Eye (tissue), 1 donor: ENCODE measurements around the gene CHRNA4.

Experiments used
- DNase-seq: peaks from one replicate; pipeline ENCODE4 v3.0.0-alpha.2; 2015

Gene CHRNA4

GRCh38 chr20:63331741-63332400 lies 29.3 kb downstream of the CHRNA4 start:
- DNase-seq = no peak

GRCh38 chr20:63330940-63331339 lies 30.2 kb downstream of the CHRNA4 start:
- no peak for DNase-seq

- DNase-seq = no peak
These were observed 30.9 kb downstream of the CHRNA4 start for GRCh38 chr20:63330084-63330760.

DNA sequence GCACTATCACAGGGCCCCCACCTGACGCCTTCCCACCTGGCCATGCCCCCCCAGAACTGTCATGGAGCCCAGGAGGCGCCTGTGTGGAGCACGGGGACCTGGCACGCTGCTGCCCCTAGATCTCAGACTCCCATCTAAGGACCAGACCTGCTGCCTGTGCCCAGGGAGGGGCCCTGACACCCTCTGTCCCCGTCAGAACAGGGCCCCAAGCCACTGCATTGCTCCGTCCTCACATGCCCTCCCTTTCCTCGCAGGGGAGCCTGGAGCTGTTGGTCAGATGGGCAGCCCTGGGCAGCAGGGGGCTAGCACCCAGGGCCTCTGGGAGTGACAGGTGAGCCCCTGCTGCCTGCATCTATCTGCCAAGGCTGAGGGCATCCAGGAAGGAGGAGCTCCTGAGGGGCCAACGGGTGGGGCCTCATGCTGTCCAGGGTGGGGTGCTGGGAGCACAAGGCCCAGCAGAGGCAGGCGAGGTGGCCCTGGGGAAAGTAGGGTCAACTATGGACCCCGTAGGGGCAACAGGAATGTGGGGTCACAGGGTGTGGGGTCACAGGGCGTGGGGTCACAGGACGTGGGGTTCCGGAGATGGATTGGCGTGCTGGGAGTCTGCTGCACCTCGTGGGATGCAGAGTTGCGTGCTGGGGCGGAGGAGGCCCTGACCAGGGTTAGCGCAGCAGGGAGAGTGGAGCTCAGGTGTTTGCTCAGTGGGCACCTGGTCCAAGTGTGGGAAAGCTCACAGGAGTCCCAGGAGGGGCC lies 31.6 kb downstream of the CHRNA4 start:
- no peak for DNase-seq

DNA sequence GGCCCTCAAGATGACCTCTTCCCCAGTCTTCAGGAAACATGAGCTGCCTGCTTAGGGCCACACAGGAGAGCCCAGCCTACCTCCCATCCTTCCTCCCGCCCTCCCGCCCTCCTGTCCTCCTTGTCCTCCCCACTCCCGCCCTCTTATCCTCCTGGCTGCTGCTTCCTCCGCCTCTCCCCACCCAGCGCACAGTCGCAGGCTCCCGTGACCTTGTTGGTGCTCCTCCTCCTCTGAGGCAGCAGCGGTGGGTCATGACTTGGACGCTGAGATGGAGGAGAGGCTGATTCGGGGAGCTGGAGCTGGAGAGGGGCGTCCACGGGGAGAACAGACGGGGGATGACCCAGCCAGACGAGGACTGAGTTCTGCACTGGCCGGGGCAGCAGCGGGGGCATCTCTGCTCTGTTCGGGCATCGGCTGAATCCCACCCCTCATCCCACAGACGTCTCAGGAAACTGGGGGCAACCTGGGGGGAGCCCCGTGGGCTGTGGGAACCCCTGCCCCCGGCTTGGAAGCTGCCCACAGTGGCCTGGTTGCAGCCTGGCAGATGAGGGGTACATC lies 32.4 kb downstream of the CHRNA4 start:
- DNase-seq = no peak

- DNase-seq = no peak
These were observed 33.0 kb downstream of the CHRNA4 start for GRCh38 chr20:63328026-63328700.

GRCh38 chr20:63327231-63327745 lies 33.9 kb downstream of the CHRNA4 start:
- no peak for DNase-seq

DNA sequence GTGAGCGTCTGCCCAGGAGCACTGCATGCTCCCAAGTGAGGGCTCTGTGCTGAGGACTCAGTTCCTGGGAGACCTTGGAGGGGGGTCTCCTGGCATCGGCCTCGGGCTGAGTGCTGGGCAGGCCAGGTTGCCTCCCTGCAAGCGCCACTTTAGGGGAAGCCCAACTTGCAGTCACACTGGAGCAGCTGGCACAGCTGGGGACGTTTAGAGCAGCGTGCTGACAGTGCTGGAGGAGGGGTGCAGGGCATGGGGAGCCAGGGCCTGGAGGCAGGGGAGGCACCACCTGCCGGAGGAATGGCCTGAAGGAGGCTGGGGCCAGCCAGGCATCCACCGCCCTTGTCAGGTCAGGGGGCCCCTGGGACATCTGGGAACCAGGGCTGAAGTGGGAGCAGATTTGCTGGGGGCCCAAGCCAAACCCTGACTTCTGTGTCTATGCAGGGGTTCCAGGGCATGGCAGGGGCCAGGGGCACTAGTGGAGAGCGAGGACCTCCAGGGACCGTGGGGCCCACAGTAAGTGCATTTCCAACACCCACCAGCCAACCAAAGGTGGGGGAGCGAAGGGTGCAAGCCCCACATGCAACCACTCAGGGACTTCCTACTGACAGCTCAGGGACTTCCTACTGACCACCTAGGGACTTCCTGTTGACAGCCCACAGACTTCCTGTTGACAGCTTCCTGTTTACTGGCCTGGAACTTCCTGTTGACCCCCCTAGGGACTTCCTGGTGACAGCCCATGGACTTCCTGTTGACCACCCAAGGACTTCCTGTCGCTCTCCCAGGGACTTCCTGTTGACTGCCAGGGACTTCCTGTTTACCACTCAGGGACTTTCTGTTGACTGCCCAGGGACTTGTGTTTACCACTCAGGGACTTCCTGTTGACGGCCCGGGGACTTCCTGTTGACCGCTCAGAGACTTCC lies 34.6 kb downstream of the CHRNA4 start:
- no peak for DNase-seq

DNA sequence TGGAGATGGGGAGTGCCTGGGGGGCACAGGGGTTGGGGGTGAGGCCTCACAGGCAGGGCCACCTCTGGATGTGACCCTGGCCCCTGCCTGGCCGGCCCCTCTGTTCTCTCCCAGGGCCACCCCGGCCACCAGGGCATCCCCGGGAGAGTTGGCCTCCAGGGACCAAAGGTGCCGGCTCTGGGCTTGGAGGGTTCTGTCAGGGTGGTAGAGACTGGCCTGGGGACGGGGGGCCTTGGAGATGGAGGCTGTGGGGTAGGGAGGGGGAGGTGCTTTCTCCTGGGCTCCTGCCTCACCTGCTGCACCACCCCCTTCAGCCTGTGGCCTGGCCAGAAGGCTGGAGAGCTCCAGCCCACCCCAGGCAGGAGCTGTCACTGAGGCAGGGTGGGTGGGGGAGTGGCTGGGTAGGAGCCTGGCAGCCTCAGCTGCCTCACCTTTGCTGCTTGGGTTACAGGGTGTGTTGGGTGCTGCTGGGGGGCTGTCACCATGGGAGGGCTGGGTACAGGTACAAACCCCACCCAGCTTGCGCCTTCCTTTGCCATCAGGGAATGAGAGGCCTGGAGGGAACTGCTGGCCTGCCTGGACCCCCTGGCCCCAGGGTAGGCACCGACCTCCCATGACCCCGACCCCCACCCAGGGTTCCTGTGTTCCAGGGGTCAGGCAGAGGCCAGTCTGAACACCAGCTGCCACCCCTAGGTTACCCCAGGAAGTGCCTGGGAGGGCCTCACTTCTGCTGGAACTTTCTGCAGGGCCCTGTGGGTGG lies 35.4 kb downstream of the CHRNA4 start:
- no peak for DNase-seq

GRCh38 chr20:63325021-63325471 lies 36.1 kb downstream of the CHRNA4 start:
- no peak for DNase-seq

DNA sequence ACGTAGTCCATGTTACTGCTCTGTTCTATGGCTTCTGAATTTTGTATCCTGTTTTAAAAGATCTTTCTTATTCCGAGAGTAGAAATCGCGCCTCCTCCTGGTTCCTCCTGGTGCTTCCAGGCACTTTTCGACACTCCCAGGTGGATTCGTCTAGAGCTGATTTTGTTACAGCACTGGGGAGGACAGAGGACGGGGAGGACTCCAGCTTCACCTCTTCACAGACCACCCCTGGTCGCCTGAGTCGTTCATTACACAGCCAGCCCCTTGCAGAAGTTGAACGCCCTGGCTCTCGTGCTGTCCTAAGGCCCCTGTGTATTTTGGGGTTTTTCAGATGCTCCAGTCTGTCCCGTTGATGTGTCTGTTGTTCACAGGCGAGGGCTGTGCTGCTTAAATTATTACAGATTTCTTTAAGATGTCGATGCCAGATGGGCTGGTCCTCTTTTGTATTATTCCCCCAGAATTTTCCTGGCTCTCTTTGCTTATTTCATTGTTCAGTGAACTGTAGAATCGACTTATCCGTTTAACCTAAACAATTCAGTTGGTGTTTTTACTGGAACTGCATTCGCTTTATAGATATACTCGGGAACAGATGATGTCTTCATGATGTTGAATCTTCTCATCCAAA lies 37.7 kb downstream of the CHRNA4 start:
- DNase-seq = peak; percentile 56

GRCh38 chr20:63322933-63323273 lies 38.2 kb downstream of the CHRNA4 start:
- no peak for DNase-seq

DNA sequence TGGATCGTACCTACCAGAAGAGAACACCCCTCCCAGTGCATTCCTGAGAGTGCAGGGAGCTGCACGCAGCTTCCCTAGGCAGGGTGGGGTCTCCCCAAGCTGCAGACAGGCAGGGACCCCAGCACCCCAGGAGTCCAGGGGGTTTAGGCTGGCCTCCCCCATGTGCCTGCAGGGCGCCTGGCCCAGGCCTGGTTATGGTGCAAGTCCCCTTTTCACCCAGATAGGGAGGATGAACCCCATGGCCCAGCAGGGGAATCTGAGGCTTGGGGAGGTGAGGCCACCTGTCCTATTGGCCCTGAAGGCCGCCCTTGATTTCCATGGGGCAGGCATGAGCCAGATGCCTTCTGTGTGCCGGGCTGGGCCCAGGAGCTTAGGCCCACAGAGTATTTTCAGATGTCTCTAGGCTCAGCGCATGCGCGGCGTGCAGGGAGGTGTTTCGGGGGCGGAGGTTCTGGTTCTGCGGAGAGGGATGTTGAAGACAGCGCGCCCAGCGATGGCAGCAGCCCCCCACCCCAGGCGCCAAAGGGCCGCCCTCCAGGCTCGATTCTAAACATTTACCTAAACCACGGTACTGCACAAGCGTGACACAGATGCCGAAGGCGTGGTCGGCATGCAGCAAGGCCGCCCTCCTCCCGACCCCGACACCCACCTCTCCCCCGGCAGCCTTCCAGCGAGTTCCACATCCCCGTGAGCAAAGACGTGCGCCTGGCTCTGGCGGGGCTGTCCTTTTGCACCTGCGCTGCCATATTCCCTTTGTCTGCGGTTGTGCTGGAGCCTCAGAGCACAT lies 38.8 kb downstream of the CHRNA4 start:
- peak; percentile 65 for DNase-seq

DNA sequence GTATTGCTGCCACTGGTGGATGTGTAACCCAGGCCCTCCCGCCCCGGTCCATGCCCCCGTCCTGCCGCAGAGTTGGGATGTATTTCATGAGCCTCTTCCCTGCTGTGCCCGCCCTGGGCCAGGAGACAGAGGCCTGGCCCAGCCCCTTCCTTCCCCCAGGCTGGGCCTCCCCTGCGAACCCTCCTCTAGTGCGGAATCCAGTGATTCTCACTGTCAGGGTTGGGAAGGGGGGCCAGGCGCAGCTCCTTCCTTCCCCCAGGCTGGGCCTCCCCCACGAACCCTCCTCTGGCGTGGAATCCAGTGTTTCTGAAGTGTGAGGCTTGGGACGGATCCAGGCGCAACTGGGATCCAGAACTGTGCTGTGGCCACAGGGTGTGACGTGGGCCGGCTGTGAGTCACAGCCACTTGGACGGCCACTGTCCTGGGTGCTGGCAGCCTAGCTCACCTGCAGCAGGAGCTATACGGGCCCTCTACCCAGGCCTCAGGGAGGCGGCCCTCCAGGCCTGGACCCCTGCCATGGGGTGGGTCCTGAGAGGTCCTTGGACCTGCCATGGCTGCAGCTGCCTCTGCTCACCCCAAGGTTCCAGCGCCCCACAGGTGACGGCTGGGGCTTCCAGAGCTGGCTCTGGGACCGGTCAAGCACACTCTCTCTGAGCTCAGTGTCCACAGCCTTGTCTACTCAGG lies 39.9 kb downstream of the CHRNA4 start:
- peak; percentile 64 for DNase-seq

- no peak for DNase-seq
These were observed 40.5 kb downstream of the CHRNA4 start for GRCh38 chr20:63320616-63321147.

GRCh38 chr20:63320041-63320511 lies 41.1 kb downstream of the CHRNA4 start:
- DNase-seq = no peak

GRCh38 chr20:63319164-63320040 lies 41.7 kb downstream of the CHRNA4 start:
- DNase-seq = no peak
